GM18517 (cell line): Measurements from ENCODE around the gene MRGPRG.

Source experiments
- ATAC-seq: cut with Tn5 transposase; IDR thresholded peaks from one replicate; pipeline ENCODE4 v1.9.1; 2021; ENCODE audit warnings: mild to moderate bottlenecking, moderate library complexity; ENCODE audit not compliant: unreplicated experiment

The MRGPRG gene

GRCh38 chr11:3225826-3226750 is 7.5 kb upstream of the MRGPRG start:
- no peak for ATAC-seq

DNA sequence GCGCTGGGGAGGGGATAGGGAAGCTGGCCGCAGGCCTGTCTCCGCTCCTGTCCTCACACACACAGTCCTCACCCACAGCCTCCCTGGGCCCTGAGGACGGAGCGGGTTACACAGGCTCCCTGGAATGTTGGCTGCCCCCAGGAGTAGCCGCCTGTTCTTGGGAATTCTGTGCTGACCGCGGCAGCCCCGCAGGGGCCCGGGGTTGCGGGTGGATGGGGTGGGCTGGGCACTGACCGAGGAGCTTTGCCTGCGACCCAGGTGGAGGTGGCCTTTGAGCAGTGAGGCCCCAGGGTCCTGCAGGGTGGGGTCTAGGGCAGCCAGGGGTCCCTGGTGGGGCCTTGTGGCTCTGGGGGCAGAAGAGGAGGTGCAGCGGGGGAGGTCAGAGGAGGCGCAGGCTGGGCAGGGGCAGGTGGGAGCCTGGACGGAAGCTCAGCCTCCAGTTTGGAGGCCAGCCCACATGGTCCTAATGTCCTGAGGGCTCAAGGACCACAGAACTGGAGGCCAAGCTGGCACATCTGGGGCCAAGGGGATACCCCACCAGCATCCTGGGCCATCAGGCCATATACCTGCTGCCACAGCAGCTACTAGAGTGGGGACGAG is 6.6 kb upstream of the MRGPRG start:
- no peak for ATAC-seq

DNA sequence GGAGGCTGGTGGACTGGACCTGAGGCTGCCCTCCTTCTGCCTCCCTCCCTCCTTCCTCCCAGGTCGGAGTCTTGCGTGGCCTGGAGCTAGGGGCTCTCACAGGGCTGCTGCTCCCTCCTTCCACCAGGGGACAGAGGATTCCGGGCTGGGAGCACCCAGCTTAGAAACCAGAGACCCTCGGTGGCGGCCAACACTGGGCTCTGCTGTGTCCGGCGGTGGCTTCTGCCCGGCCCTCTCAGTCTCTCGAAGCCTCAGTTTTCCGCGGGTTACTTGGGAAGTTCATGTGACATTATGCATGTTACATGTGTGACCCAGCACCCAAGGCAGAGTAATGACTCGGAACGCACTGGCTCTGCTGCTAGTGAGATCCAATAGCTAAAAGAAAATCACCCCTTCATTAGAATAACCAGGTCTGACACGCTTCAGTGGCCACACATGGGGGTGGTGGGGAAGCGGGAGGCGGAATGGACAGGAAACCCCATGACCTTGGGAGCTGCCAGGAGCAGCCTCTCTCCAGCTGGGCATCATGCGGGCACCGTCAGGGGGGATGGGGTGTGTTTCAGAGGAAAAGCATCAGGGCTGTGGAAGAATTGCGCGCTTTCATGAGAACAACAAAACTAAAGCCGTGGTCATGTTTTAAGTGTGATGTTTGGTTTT is 5.9 kb upstream of the MRGPRG start:
- no peak for ATAC-seq

- ATAC-seq, result no peak
These were observed 5.3 kb upstream of the MRGPRG start for GRCh38 chr11:3223932-3224381.

DNA sequence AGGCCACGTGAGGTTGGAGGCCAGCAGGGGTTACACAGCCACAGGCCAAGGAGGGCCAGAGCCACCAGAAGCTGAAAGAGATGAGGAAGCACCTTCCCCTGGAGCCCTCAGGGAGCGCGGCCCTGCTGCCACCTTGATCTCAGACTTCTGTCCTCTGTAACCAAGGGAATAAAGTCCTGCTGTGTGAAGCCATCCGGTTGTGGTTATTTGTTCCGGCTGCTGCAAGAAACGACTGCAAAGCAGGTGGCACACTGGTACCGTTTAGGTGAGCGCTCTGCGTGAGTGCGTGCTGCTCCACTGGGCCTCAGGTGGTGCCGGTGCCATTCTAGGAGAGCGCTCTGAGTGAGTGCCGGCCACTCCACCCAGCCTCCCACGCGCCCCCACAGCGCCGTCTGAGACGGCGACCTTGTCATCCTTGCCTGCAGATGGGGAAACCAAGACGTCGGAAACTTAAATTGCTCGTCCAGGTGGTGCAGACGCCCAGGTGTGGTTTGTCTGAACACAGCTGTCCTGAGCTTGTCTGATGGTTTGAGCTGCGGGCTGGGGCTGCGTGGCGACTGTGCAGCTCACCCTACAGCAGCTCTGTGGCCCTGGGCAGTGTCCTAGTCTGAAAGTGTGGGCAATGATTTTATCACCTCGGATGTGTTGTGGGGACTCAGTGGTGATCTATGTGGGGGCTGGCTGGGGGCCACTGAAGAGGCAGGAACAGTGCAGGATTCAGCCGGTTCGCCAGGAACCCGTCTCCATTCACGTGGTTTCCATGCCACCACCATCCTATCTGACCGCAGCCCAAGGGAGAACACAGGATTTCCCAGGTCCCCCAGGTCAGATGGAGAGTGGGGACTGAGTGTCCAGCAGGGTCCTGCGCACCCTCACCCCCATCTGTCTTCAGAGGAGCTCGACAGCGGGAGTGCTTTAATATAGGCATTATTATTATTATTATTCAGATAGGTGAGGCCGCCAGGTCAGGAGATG is 4.6 kb upstream of the MRGPRG start:
- no peak for ATAC-seq

DNA sequence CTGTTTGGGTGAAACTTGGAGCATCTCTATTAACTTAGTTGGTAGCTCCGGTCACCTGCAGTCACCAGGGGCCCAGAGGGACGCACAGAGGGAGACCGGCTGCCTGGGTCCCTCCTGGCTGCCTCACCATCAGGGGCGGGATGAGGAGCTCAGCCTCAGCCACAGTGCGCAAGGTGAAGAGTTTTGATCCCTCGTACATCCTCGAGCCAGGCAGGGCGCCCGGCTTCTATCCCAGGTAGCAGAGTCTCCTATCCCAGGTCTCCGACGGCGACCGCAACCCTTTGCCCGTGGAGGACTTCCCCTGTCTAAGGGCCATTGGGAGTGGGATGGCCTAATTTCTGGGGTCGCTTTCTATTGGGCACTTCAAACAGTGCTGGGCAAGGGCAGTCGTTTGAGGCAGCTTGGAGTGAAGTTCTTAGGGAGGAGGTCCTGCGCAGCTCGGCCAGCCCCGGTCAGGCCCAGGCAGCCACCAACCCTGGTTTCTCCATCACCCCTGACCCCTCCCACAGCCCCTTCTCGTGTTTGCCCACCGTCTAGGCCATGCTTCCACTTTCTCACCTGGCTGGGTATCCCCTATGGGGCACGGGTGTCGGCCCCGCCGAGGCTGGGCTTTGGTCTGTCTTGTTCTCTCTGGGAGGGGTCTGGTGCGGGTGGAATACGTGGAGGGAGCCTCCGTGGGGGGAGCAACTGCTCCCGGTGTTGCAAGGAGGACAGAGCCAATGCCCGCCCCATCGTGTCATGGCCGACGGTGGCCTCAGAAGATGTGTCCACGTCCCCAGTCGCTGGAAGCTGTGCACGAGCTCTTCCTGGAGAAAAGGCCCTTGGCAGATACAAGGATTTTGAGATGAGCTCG is 3.6 kb upstream of the MRGPRG start:
- no peak for ATAC-seq

DNA sequence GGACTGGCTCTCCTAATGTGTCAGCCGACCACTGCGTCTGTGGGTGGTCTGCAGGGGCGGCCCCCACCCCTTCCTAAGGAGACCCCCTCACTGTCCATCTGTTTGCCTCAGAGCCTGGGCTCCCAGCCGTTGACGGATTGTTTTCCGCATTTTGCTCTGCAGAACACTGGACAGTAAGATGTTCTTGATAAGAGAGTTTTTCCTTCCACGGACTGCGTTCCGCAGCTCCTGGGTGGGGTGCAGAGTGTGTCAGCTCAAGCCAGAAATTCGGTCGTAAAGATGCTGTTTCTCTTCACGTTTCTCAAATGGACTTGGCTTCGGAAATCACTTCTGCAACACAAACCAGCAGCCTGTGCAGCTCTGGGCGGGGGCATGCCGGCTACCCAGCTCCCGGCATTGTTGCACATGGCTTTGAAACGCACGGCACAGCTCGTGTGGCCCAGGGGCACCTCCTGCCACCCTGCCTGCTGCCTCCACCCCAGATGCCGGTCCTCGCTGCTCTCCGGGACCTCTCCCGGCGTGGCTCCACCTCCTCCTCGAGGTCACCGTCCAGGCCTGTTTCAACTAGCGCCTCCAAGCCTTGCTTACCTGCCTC is 2.9 kb upstream of the MRGPRG start:
- no peak for ATAC-seq

- no peak for ATAC-seq
These were observed 2.2 kb upstream of the MRGPRG start for GRCh38 chr11:3220521-3221407.

DNA sequence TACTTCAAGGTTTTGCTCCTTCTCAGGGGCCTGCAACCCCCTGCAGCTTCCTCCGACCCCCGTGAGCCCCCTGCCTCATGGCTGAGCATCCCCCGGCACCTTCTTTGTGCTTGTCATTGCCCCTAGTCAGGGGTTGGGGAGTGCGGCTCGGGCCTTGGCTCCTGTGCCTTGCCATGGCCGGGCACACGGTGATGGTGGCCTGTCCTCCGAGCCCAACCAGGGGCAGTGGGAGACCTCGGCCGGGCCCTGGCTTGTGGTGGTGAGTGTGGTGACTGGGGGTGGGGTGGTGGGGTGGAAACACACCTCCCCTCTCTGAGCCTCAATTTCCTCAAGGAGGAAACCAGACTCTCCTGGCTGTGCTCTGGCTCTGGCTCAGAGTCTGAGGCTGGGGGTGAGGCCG is 1.5 kb upstream of the MRGPRG start:
- no peak for ATAC-seq

DNA sequence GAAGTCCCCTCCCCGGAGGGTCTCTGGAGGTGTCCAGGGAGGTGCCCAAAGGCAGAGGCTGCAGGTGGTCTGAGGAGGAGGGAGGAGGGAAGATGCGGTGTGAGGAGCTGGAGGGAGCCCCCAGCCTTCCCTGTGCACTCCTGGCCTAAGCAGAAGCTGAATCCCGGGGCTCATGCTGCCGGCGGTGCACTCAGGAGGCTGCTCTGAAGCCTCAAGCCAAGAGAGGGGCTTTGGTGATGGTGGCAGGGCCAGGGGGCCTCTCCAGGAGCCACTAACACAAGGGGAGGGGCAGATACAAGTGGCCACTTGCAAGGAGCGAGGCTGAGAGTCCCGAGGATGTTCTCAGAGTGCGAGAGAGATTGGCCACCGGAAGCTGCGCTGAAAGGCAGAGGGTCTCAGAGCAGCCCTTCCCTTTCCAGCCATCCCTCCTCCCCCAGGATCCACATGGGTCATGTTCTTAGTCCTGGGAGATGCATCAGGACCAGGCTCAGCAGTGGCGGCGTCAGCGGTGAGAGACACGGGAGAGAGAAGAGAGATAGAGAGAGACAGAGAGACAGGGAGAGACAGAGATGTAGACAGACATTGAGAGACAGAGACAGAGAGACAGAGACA is 774 bp upstream of the MRGPRG start:
- no peak for ATAC-seq

DNA sequence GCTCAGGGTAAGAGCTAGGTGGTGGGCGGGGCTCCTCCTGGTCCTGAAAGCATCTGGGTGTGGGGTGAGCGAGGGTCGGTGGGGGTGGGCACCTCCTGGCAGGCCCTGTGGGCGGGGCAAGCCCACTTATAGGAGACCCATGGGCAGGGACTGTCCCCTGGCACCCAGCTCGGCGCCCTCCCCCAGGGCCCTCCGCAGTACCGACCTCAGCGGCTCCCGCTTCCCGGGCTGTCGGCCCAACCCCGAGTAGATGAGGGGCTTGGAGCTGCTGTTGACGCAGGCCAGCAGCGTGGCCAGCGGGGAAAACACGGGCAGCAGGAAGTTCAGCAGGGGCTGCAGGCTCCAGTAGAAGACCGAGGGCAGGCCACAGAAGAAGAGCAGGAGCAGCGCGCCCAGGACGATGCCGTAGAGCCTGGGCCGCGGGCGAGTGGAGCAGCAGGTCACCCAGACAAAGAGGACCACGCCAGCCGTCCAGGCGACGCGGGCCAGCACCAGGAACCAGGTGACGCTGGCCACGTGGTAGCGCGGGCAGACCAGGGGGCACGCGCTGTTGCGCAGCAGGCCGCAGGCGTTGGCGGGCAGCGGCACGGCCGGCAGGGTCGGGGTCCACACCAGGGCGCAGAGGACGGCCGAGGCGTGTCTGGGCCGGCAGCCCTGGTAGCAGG is 663 bp downstream of the MRGPRG start:
- no peak for ATAC-seq

DNA sequence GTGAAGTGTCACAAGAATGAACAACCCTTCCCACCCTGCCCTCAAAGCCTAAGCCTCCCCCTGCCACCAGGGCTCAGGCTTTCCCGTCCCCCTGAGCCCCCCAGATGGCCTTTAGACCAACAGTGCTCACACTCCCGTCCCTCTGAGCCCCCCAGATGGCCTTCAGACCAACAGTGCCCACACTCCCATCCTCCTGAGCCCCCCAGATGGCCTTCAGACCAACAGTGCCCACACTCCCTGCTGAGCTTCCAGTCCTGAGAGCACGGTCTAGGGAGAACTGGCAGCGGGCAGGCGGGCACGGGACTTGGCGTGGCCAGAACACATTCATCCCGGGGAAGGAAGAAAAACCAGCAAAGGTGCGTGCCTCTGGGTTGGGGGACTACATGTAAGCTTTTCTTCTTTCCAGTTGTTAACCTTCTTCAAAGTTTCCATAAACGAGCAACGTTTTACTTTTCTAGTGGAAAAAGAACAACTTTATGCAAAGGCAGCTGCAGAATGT is 2.5 kb downstream of the MRGPRG start:
- no peak for ATAC-seq

GRCh38 chr11:3215346-3216026 is 3.1 kb downstream of the MRGPRG start:
- ATAC-seq, result no peak

DNA sequence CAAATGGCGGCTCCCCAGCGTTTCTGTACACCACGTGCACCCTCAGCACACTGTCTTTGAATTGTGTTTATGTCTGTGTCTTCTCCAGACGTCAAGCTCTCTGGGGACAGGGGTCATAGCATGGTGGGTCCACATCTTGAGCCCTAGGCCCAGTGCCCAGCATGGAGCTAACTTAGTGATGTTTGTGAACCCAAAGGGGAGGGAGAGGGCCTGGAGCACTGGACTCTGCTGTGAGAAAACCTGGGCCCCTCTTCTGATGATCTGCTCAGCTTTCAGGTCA is 4.3 kb downstream of the MRGPRG start:
- ATAC-seq, result no peak

- ATAC-seq, result no peak
These were observed 4.8 kb downstream of the MRGPRG start for GRCh38 chr11:3213659-3214419.

GRCh38 chr11:3208272-3208671 is 10.3 kb downstream of the MRGPRG start:
- ATAC-seq, result no peak
